Endothelial cell of umbilical vein (primary cell): ENCODE data around the gene FBXO10. TPM values are rescaled to one million over a fixed set of nuclear protein-coding genes. Genes with fewer than 3 reads are reported as not detected.

Experiments
- BruUV-seq: library from RNA; stranded (reverse); fragments of 400-500 nt; replicated peaks from 2 replicates; lab custom pipeline; 2021; lab: Mats Ljungman, UMichigan
- CTCF ChIA-PET: fragments of 300-600, 350-600 bp; sonication (Branson Sonifier 250); formaldehyde crosslinking; loops from one replicate; lab custom pipeline; 2021; ENCODE audit warnings: antibody characterized with exemption, inconsistent platforms; lab: Charles Lee
- POLR2A ChIA-PET: fragments of 300-600, 350-600 bp; sonication (Branson Sonifier 250); formaldehyde crosslinking; loops from one replicate; lab custom pipeline; 2021; ENCODE audit warnings: antibody characterized with exemption, inconsistent platforms; lab: Charles Lee
- DNase-seq: peaks from one replicate; pipeline ENCODE4 v3.0.0-alpha.2; 2011; ENCODE audit warnings: low read depth, low spot score
- FAIRE-seq: peaks from 2 replicates; lab custom pipeline; 2011; peaks lifted over from hg19 to GRCh38; lab: Jason Lieb, UNC
- H2AFZ ChIP-seq: 2 replicates; pipeline ENCODE4 v1.6.0; 2012; ENCODE audit warnings: low read depth, low read length, control low read depth, inconsistent platforms
- H3K27ac ChIP-seq: 2 replicates; pipeline ENCODE4 v1.5.1; 2011; ENCODE audit warnings: low read depth, mild to moderate bottlenecking, control low read depth, low read length, moderate library complexity; ENCODE audit not compliant: insufficient read depth
- H3K27me3 ChIP-seq, 2 experiments: 2 replicates each; pipeline versions ENCODE4 v1.6.0 to v1.6.1; 2011; ENCODE audit warnings: low read length in 2 of 2, mixed read lengths in 1 of 2; ENCODE audit not compliant: control insufficient read depth in 2 of 2, insufficient read depth in 2 of 2
- H3K36me3 ChIP-seq, 2 experiments: 2 replicates in 1 of 2; 3 replicates in 1 of 2; pipeline ENCODE4 v1.5.1; 2011; ENCODE audit warnings: low read length in 2 of 2, mild to moderate bottlenecking in 1 of 2, moderate library complexity in 1 of 2; ENCODE audit not compliant: control insufficient read depth in 2 of 2, insufficient read depth in 2 of 2; ENCODE audit errors: extremely low read depth in 1 of 2
- H3K4me1 ChIP-seq: 3 replicates; pipeline ENCODE4 v1.5.1; 2011; ENCODE audit warnings: mild to moderate bottlenecking, low read length; ENCODE audit not compliant: control insufficient read depth, insufficient read depth; ENCODE audit errors: extremely low read depth
- H3K4me2 ChIP-seq: 2 replicates; pipeline ENCODE4 v1.6.1; 2011; ENCODE audit warnings: low read length, control low read depth, mixed read lengths; ENCODE audit not compliant: insufficient read depth
- H3K4me3 ChIP-seq, 3 experiments: fragments of 200-600 bp in 1 of 3; sonication (generic), shearing (Covaris generic) in 1 of 3; replicated peaks in 1 of 3; 2 replicates each; pipeline ENCODE4 v1.5.1; 2011 to 2016; ENCODE audit warnings: control low read depth in 3 of 3, low read length in 3 of 3, mild to moderate bottlenecking in 2 of 3, inconsistent platforms in 1 of 3, low read depth in 1 of 3, moderate library complexity in 1 of 3; ENCODE audit not compliant: insufficient read depth in 1 of 3
- H3K79me2 ChIP-seq: 2 replicates; pipeline ENCODE4 v1.6.0; 2012; ENCODE audit warnings: low read length, inconsistent platforms; ENCODE audit not compliant: control insufficient read depth, insufficient read depth
- H3K9ac ChIP-seq: replicated peaks from 2 replicates; pipeline ENCODE3; 2011; ENCODE audit warnings: low read length, control low read depth; ENCODE audit not compliant: insufficient read depth; ENCODE audit errors: extremely low read depth
- H3K9me1 ChIP-seq: replicated peaks from 3 replicates; pipeline ENCODE4 v1.6.0; 2011; ENCODE audit warnings: mild to moderate bottlenecking, low read length; ENCODE audit not compliant: control insufficient read depth, insufficient read depth; ENCODE audit errors: extremely low read depth
- H3K9me3 ChIP-seq: replicated peaks from 2 replicates; pipeline ENCODE4 v1.5.1; 2012; ENCODE audit warnings: low read length, inconsistent platforms; ENCODE audit not compliant: control insufficient read depth, insufficient read depth
- H4K20me1 ChIP-seq: replicated peaks from 2 replicates; pipeline ENCODE3; 2011; ENCODE audit warnings: mild to moderate bottlenecking, low read length; ENCODE audit not compliant: control insufficient read depth, insufficient read depth; ENCODE audit errors: extremely low read depth
- CTCF ChIP-seq, 2 donors: IDR thresholded peaks; 1 replicate in 1 of 2; 2 replicates in 1 of 2; pipeline ENCODE4 v1.5.1; 2011; ENCODE audit warnings: low read length in 2 of 2, mild to moderate bottlenecking in 2 of 2, moderate library complexity in 2 of 2, control low read depth in 1 of 2, inconsistent platforms in 1 of 2, low read depth in 1 of 2; ENCODE audit not compliant: insufficient read depth in 1 of 2; ENCODE audit errors: extremely low read depth in 1 of 2
- EZH2 ChIP-seq: IDR thresholded peaks from 2 replicates; pipeline ENCODE4 v1.6.1; 2012; ENCODE audit warnings: borderline replicate concordance, low read depth, mild to moderate bottlenecking, moderate library complexity, low read length, inconsistent platforms; ENCODE audit not compliant: severe bottlenecking
- FOS ChIP-seq: IDR thresholded peaks from 2 replicates; pipeline ENCODE4 v1.6.1; 2011; ENCODE audit warnings: mild to moderate bottlenecking, low read length, moderate library complexity, borderline replicate concordance; ENCODE audit not compliant: insufficient read depth
- GATA2 ChIP-seq: IDR thresholded peaks from 2 replicates; pipeline ENCODE4 v1.7.0; 2011; ENCODE audit warnings: low read depth, mild to moderate bottlenecking, moderate library complexity, mixed read lengths, low read length; ENCODE audit not compliant: insufficient read length, insufficient read depth
- JUN ChIP-seq: IDR thresholded peaks from 2 replicates; pipeline ENCODE4 v1.6.1; 2011; ENCODE audit warnings: borderline replicate concordance, low read depth; ENCODE audit not compliant: insufficient read length, insufficient read depth
- MAX ChIP-seq: IDR thresholded peaks from 2 replicates; pipeline ENCODE4 v1.6.1; 2011; ENCODE audit not compliant: insufficient read depth, insufficient read length
- MYC ChIP-seq: IDR thresholded peaks from one replicate; pipeline ENCODE4 v1.6.1; 2011; ENCODE audit warnings: mild to moderate bottlenecking, low read depth, low read length
- POLR2A ChIP-seq: IDR thresholded peaks from 2 replicates; pipeline ENCODE4 v1.6.1; 2012; ENCODE audit warnings: low read depth, mild to moderate bottlenecking, control low read depth, low read length
- POLR2AphosphoS5 ChIP-seq: IDR thresholded peaks from 2 replicates; pipeline ENCODE4 v1.6.1; 2012; ENCODE audit warnings: low read depth, mild to moderate bottlenecking, control low read depth, low read length, moderate library complexity; ENCODE audit not compliant: insufficient read depth
- dilution Hi-C: fragments of 300-500 bp; cut with MboI; formaldehyde crosslinking; loops from one replicate; pipeline ENCODE4 v1.15.0; 2019; ENCODE audit warnings: low sequenced_read_pairs; ENCODE audit not compliant: extremely low pct_ligation_motif_present
- intact Hi-C: fragments of 100-400 bp; cut with micrococcal nuclease; formaldehyde crosslinking; loops from one replicate; pipeline ENCODE4 v1.10.0; 2022
- polyA plus RNA-seq, 4 experiments: library from polyadenylated mRNA; depleted of rRNA in 3 of 4; stranded (reverse) in 3 of 4; unstranded in 1 of 4; fragments of >200 nt; gene quantifications; 2 replicates each; pipeline versions ENCODE4 v1.2.1 to v1.2.3, GENCODE V29; 2011 to 2012; ENCODE audit warnings: missing spikeins in 1 of 4
- total RNA-seq: library from RNA; stranded (reverse); gene quantifications from 2 replicates; pipeline ENCODE4 v1.2.3, GENCODE V29; 2021

The FBXO10 gene
- total and polyA plus RNA-seq, 2 donors (not counting 3 experiments of a cell fraction or from before 2014, with no cell fraction given) = 11.8 to 14.4 TPM

GRCh38 chr9:37559125-37559524 is 17.1 kb downstream of the FBXO10 start:
- Histone ChIP-seq H3K4me1 (no peaks in the 10 kb centered on the region), H3K9ac (no peak overlapping the region), H4K20me1 (no peaks in the 10 kb centered on the region), H2AFZ (no peak overlapping the region), H3K36me3 (no peaks in the 10 kb centered on the region), H3K4me3 (no peak overlapping the region), H3K9me1 (no peaks in the 10 kb centered on the region), H3K79me2 (no peaks in the 10 kb centered on the region), H3K9me3 (no peaks in the 10 kb centered on the region), H3K27me3 (no peaks in the 10 kb centered on the region), H3K27ac (no peak overlapping the region), H3K4me2 (no peak overlapping the region)
- ChIA-PET POLR2A (no interaction called here), CTCF (interaction anchor here (1.1 to 1.3 kb wide), 2 partner anchors 7 to 126 kb away, joined by 3 read pairs; no protein-coding TSS in a partner anchor)
- no peak for TF ChIP-seq MYC
- TF ChIP-seq MAX = no peak
- no peak for TF ChIP-seq CTCF (IDR thresholded peaks at IDR 0.05; ENCODE audit: extremely low read depth in 1 of 2, insufficient read depth in 1 of 2, low read depth in 1 of 2, low read length in 2 of 2)
- TF ChIP-seq POLR2A = no peak
- no peak for TF ChIP-seq POLR2AphosphoS5
- TF ChIP-seq GATA2 = no peak
- no peak for TF ChIP-seq FOS
- TF ChIP-seq JUN = no peak
- TF ChIP-seq EZH2 = no peak
- intact Hi-C loops = no loop called here
- dilution Hi-C loops = no loop called here
- no peak for FAIRE-seq
- DNase-seq = no peak
- BruUV-seq = no TSS peak
